ENCODE results near the gene FAM9A.

The FAM9A gene

GRCh38 chrX:8813036-8813435, 11.9 kb upstream of the FAM9A start:
- TF ChIP-seq ESRRG (CRISPR knock-in tag; IDR thresholded peaks at IDR 0.05) (no peak), ISL1 (CRISPR knock-in tag; IDR thresholded peaks at IDR 0.05) (no peak), CSRNP3 (CRISPR knock-in tag; IDR thresholded peaks at IDR 0.05) (no peak), TOX (CRISPR knock-in tag; IDR thresholded peaks at IDR 0.05; ENCODE audit: borderline replicate concordance) (no peak), ZC3H10 (CRISPR knock-in tag; IDR thresholded peaks at IDR 0.05) (no peak), ARNTL (CRISPR knock-in tag; IDR thresholded peaks at IDR 0.05; ENCODE audit: borderline replicate concordance, low read depth) (no peak)
- TF ChIP-seq, protein P1, sequence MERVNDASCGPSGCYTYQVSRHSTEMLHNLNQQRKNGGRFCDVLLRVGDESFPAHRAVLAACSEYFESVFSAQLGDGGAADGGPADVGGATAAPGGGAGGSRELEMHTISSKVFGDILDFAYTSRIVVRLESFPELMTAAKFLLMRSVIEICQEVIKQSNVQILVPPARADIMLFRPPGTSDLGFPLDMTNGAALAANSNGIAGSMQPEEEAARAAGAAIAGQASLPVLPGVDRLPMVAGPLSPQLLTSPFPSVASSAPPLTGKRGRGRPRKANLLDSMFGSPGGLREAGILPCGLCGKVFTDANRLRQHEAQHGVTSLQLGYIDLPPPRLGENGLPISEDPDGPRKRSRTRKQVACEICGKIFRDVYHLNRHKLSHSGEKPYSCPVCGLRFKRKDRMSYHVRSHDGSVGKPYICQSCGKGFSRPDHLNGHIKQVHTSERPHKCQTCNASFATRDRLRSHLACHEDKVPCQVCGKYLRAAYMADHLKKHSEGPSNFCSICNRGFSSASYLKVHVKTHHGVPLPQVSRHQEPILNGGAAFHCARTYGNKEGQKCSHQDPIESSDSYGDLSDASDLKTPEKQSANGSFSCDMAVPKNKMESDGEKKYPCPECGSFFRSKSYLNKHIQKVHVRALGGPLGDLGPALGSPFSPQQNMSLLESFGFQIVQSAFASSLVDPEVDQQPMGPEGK (CRISPR knock-in tag; IDR thresholded peaks at IDR 0.05; ENCODE audit: borderline replicate concordance), result no peak
- TF ChIP-seq, protein P2, sequence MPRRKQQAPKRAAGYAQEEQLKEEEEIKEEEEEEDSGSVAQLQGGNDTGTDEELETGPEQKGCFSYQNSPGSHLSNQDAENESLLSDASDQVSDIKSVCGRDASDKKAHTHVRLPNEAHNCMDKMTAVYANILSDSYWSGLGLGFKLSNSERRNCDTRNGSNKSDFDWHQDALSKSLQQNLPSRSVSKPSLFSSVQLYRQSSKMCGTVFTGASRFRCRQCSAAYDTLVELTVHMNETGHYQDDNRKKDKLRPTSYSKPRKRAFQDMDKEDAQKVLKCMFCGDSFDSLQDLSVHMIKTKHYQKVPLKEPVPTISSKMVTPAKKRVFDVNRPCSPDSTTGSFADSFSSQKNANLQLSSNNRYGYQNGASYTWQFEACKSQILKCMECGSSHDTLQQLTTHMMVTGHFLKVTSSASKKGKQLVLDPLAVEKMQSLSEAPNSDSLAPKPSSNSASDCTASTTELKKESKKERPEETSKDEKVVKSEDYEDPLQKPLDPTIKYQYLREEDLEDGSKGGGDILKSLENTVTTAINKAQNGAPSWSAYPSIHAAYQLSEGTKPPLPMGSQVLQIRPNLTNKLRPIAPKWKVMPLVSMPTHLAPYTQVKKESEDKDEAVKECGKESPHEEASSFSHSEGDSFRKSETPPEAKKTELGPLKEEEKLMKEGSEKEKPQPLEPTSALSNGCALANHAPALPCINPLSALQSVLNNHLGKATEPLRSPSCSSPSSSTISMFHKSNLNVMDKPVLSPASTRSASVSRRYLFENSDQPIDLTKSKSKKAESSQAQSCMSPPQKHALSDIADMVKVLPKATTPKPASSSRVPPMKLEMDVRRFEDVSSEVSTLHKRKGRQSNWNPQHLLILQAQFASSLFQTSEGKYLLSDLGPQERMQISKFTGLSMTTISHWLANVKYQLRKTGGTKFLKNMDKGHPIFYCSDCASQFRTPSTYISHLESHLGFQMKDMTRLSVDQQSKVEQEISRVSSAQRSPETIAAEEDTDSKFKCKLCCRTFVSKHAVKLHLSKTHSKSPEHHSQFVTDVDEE (CRISPR knock-in tag; IDR thresholded peaks at IDR 0.05), result no peak

DNA sequence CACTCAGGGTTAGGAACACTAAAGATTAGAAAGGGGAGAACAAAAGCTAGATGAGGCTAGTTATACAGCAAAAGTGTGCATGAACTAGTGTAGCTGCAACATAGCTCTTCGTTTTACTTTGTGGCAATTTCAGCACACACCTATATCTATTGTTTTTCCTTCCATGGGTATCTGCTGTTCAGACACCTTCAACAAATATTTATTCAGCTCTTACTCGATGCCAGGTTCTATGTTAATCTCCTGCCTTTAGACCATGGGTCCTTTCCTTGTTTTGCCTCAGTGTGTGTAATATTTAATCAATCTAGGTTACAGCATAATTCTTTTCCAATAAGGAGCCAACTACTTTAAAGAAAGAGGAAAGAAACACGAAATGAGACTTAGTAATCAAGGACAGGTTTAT, 10.4 kb upstream of the FAM9A start:
- ATAC-seq, result no peak
- no peak for TF ChIP-seq ZFP3 (CRISPR knock-in tag; IDR thresholded peaks at IDR 0.05)
- TF ChIP-seq OSR1 (CRISPR knock-in tag; IDR thresholded peaks at IDR 0.05), result no peak

More at GRCh38 chrX:8813036-8813435, 11.9 kb upstream of the FAM9A start:
- ATAC-seq, result no peak

- TF ChIP-seq ARNTL (CRISPR knock-in tag; IDR thresholded peaks at IDR 0.05; ENCODE audit: borderline replicate concordance, low read depth), result no peak
- TF ChIP-seq TOX (CRISPR knock-in tag; IDR thresholded peaks at IDR 0.05; ENCODE audit: borderline replicate concordance), result no peak
- TF ChIP-seq GLIS3 (CRISPR knock-in tag; IDR thresholded peaks at IDR 0.05), result no peak
- no peak for TF ChIP-seq ZNF565 (CRISPR knock-in tag; conservative IDR thresholded peaks at IDR 0.05; ENCODE audit: low read depth)
- TF ChIP-seq ZNF8 (CRISPR knock-in tag; IDR thresholded peaks at IDR 0.05), result no peak
- no peak for TF ChIP-seq ESRRG (CRISPR knock-in tag; IDR thresholded peaks at IDR 0.05)
- TF ChIP-seq PPARA (CRISPR knock-in tag; IDR thresholded peaks at IDR 0.05; ENCODE audit: borderline replicate concordance), result no peak
- TF ChIP-seq, protein P3, sequence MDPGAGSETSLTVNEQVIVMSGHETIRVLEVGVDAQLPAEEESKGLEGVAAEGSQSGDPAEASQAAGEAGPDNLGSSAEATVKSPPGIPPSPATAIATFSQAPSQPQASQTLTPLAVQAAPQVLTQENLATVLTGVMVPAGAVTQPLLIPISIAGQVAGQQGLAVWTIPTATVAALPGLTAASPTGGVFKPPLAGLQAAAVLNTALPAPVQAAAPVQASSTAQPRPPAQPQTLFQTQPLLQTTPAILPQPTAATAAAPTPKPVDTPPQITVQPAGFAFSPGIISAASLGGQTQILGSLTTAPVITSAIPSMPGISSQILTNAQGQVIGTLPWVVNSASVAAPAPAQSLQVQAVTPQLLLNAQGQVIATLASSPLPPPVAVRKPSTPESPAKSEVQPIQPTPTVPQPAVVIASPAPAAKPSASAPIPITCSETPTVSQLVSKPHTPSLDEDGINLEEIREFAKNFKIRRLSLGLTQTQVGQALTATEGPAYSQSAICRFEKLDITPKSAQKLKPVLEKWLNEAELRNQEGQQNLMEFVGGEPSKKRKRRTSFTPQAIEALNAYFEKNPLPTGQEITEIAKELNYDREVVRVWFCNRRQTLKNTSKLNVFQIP (CRISPR knock-in tag; IDR thresholded peaks at IDR 0.05; ENCODE audit: borderline replicate concordance, low read depth), result no peak
- no peak for TF ChIP-seq ZFP30 (CRISPR knock-in tag; IDR thresholded peaks at IDR 0.05)
- no peak for TF ChIP-seq CSDC2 (CRISPR knock-in tag; IDR thresholded peaks at IDR 0.05)
- no peak for TF ChIP-seq BACH2 (CRISPR knock-in tag; IDR thresholded peaks at IDR 0.05; ENCODE audit: borderline replicate concordance)
- TF ChIP-seq RARB (CRISPR knock-in tag; IDR thresholded peaks at IDR 0.05), result no peak
- TF ChIP-seq CSRNP3 (CRISPR knock-in tag; IDR thresholded peaks at IDR 0.05), result no peak
- no peak for ATAC-seq
Measured at GRCh38 chrX:8808661-8809060, 7.5 kb upstream of the FAM9A start.

DNA sequence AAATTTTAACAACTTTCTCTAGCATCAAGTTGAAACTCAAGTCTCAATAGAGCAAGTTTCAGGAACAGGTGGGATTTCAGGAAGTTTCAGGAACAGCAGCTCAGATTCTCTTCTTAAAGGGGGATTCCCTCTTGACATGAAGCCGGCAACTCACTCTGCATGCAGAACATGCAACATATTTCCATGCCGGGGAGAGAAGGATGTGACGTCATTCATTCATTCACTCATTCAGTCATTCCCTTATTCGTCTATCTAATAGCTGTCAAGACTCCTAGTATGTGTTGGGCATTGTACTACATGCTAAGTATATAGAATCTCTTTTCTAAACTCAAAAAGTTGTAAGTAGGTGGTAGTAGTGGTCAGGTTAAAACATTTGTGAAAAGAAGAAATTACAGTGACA, 4.8 kb upstream of the FAM9A start:
- TF ChIP-seq CSDC2 (CRISPR knock-in tag; IDR thresholded peaks at IDR 0.05), result no peak
- TF ChIP-seq ESRRG (CRISPR knock-in tag; IDR thresholded peaks at IDR 0.05), result no peak
- TF ChIP-seq, protein P1 (CRISPR knock-in tag; IDR thresholded peaks at IDR 0.05; ENCODE audit: borderline replicate concordance), result no peak
- TF ChIP-seq, protein P2 (CRISPR knock-in tag; IDR thresholded peaks at IDR 0.05), result no peak
- TF ChIP-seq ARNTL (CRISPR knock-in tag; IDR thresholded peaks at IDR 0.05; ENCODE audit: borderline replicate concordance, low read depth), result no peak
- no peak for TF ChIP-seq OSR1 (CRISPR knock-in tag; IDR thresholded peaks at IDR 0.05)
- no peak for TF ChIP-seq GLIS3 (CRISPR knock-in tag; IDR thresholded peaks at IDR 0.05)
- TF ChIP-seq ZC3H10 (CRISPR knock-in tag; IDR thresholded peaks at IDR 0.05), result no peak
- no peak for TF ChIP-seq PPARA (CRISPR knock-in tag; IDR thresholded peaks at IDR 0.05; ENCODE audit: borderline replicate concordance)
- TF ChIP-seq ZFP30 (CRISPR knock-in tag; IDR thresholded peaks at IDR 0.05), result no peak

More for the DNA sequence above, 4.8 kb upstream of the FAM9A start:
- no peak for ATAC-seq

Measured in SK-N-SH treated with all-trans-retinoic acid at 6 μM for 48 hours (cell line).